Stomach (tissue), 9 donors: ENCODE measurements around the gene HSDL2. TPM values are rescaled to one million over a fixed set of nuclear protein-coding genes. Genes with fewer than 3 reads are reported as not detected.

Source experiments
- DNase-seq, 2 donors: peaks; one replicate each; pipeline versions ENCODE4 v3.0.0 to v3.0.0-alpha.2; 2013 to 2019
- H3K27ac ChIP-seq, 5 donors: fragments of 200-600 bp in 4 of 5; sonication (generic) in 4 of 5; one replicate each; pipeline ENCODE4 v1.5.1; 2013 to 2019; ENCODE audit warnings: mild to moderate bottlenecking in 1 of 5, moderate library complexity in 1 of 5
- H3K27me3 ChIP-seq, 3 donors: fragments of 200-600 bp; sonication (generic); one replicate each; pipeline ENCODE4 v1.5.1; 2017 to 2019; ENCODE audit warnings: mixed run types in 1 of 3
- H3K36me3 ChIP-seq, 4 donors: fragments of 200-600 bp; sonication (generic); 1 replicate in 3 of 4; 2 replicates in 1 of 4; pipeline ENCODE4 v1.5.1; 2016 to 2019
- H3K4me1 ChIP-seq, 4 donors: fragments of 200-600 bp; sonication (generic); one replicate each; pipeline ENCODE4 v1.5.1; 2016 to 2019
- H3K4me3 ChIP-seq, 4 donors: fragments of 200-600 bp; sonication (generic) in 3 of 4; one replicate each; pipeline ENCODE4 v1.5.1; 2016 to 2019; ENCODE audit warnings: mild to moderate bottlenecking in 1 of 4
- H3K9me3 ChIP-seq, 4 donors: fragments of 200-600 bp; sonication (generic); one replicate each; pipeline ENCODE4 v1.5.1; 2016 to 2019
- CTCF ChIP-seq, 7 experiments: fragments of 450-650 bp in 4 of 7; fragments of 200-600 bp in 3 of 7; sonication (generic) in 3 of 7; IDR thresholded peaks; one replicate each; pipeline ENCODE4 v1.5.1; 2016 to 2019; ENCODE audit warnings: antibody characterized with exemption in 7 of 7, control low read depth in 2 of 7, mild to moderate bottlenecking in 1 of 7
- EP300 ChIP-seq: sonication (generic); formaldehyde crosslinking; IDR thresholded peaks from one replicate; pipeline ENCODE4 v1.6.1; 2017; ENCODE audit warnings: antibody characterized with exemption
- POLR2A ChIP-seq, 4 donors: fragments of 450-650 bp; IDR thresholded peaks; one replicate each; pipeline ENCODE4 v1.6.1; 2016; ENCODE audit warnings: antibody characterized with exemption in 4 of 4, control low read depth in 2 of 4, mild to moderate bottlenecking in 1 of 4, moderate library complexity in 1 of 4
- POLR2AphosphoS5 ChIP-seq, 3 donors: sonication (generic); formaldehyde crosslinking; IDR thresholded peaks; one replicate each; pipeline ENCODE4 v1.6.1; 2016; ENCODE audit warnings: antibody characterized with exemption in 3 of 3
- WGBS, 5 donors: extraction: QIAGEN DNeasy Blood & Tissue Kit in 3 of 5; methylation state at CpG; one replicate each; pipeline versions ENCODE4 v1.1.5 to v1.1.7; 2013 to 2018; 5-methylcytosine and 5-hydroxymethylcytosine counted together
- intact Hi-C: fragments of 100-400 bp; cut with DNase I; formaldehyde crosslinking; loops from one replicate; pipeline ENCODE4 v1.15.1; 2023; ENCODE audit warnings: low total_unique reads
- polyA plus RNA-seq, 3 donors: library from polyadenylated mRNA; stranded (reverse); fragments of 200-250 nt; gene quantifications; one replicate each; pipeline ENCODE4 v1.2.3, GENCODE V29; 2013
- total RNA-seq, 5 donors: library from RNA; depleted of rRNA; stranded (reverse); fragments of >200 nt; gene quantifications; one replicate each; pipeline versions ENCODE4 v1.1.0 to v1.2.3, GENCODE V29; 2014 to 2016
- donor health status: healthy with polysubstance abuse.
- donor health status: Bipolar disorder and iron deficiency.
- donor health status: healthy.

The HSDL2 gene
- total and polyA plus RNA-seq, 8 donors: 18.3 to 56.9 (median 24.8) TPM

GRCh38 chr9:112489876-112490666 lies 110.2 kb downstream of the HSDL2 start:
- Histone ChIP-seq H3K4me1 (peaks cover 9 to 36% (median 29%) of the 10 kb centered on the region in 4 donors), H3K27ac (no peak overlapping the region), H3K9me3 (peaks cover 0 to 22% (median 17%) of the 10 kb centered on the region in 4 donors), H3K27me3 (no peaks in the 10 kb centered on the region), H3K4me3 (no peak overlapping the region), H3K36me3 (peaks cover 3 to 19% (median 13%) of the 10 kb centered on the region in 4 donors)
- WGBS, 5 donors: 31 to 48% (median 41%) methylated on average over 4 of the region's 4 CpGs
- peak in 1 of 2 donors; percentile 67 for DNase-seq
- intact Hi-C loops: no loop called here
- TF ChIP-seq POLR2A (IDR thresholded peaks at IDR 0.05) (no peak), EP300 (no peak), POLR2AphosphoS5 (IDR thresholded peaks at IDR 0.05) (no peak), CTCF (IDR thresholded peaks at IDR 0.05) (no peak)

- H3K4me1 ChIP-seq: peaks cover 4 to 29% (median 19%) of the 10 kb centered on the region in 4 donors
- DNase-seq: no peak
- H3K9me3 ChIP-seq: peaks cover 0 to 27% (median 17%) of the 10 kb centered on the region in 4 donors
- no peak overlapping the region for H3K4me3 ChIP-seq
- TF ChIP-seq POLR2AphosphoS5 (IDR thresholded peaks at IDR 0.05) (no peak), POLR2A (IDR thresholded peaks at IDR 0.05) (no peak), CTCF (IDR thresholded peaks at IDR 0.05) (no peak), EP300 (no peak)
- 74 to 92% (median 86%) methylated on average over 1 of the region's 1 CpG for WGBS, 5 donors
- intact Hi-C loops: no loop called here
- H3K36me3 ChIP-seq: peaks cover 3 to 25% (median 14%) of the 10 kb centered on the region in 4 donors
- H3K27me3 ChIP-seq: no peaks in the 10 kb centered on the region
- no peak overlapping the region for H3K27ac ChIP-seq
These were observed 113.7 kb downstream of the HSDL2 start for GRCh38 chr9:112493393-112494137.

- Histone ChIP-seq H3K4me1 (peaks cover 4 to 24% (median 16%) of the 10 kb centered on the region in 4 donors), H3K27me3 (no peaks in the 10 kb centered on the region), H3K36me3 (peaks cover 3 to 25% (median 14%) of the 10 kb centered on the region in 4 donors), H3K9me3 (peaks cover 0 to 27% (median 17%) of the 10 kb centered on the region in 4 donors), H3K4me3 (no peak overlapping the region), H3K27ac (no peak overlapping the region)
- 97 to 100% (median 100%) methylated on average over 1 of the region's 1 CpG for WGBS, 5 donors
- no peak for DNase-seq
- no peak for TF ChIP-seq POLR2AphosphoS5 (IDR thresholded peaks at IDR 0.05)
- TF ChIP-seq POLR2A (IDR thresholded peaks at IDR 0.05): no peak
- no peak for TF ChIP-seq CTCF (IDR thresholded peaks at IDR 0.05)
- intact Hi-C loops: no loop called here
These were observed 114.2 kb downstream of the HSDL2 start for GRCh38 chr9:112494153-112494552.

- H3K9me3 ChIP-seq: peaks cover 0 to 27% (median 17%) of the 10 kb centered on the region in 4 donors
- WGBS, 5 donors: 75 to 82% (median 81%) methylated on average over 4 of the region's 4 CpGs
- H3K36me3 ChIP-seq: peaks cover 3 to 25% (median 14%) of the 10 kb centered on the region in 4 donors
- no peak for DNase-seq
- no peak overlapping the region for H3K27ac ChIP-seq
- intact Hi-C loops: no loop called here
- peaks cover 0 to 11% (median 5%) of the 10 kb centered on the region in 4 donors for H3K4me1 ChIP-seq
- no peak for TF ChIP-seq CTCF (IDR thresholded peaks at IDR 0.05)
- no peak for TF ChIP-seq POLR2AphosphoS5 (IDR thresholded peaks at IDR 0.05)
- no peak for TF ChIP-seq EP300
- TF ChIP-seq POLR2A (IDR thresholded peaks at IDR 0.05): no peak
- no peaks in the 10 kb centered on the region for H3K27me3 ChIP-seq
- no peak overlapping the region for H3K4me3 ChIP-seq
These were observed 115.7 kb downstream of the HSDL2 start for GRCh38 chr9:112495614-112496013.
